ENCODE data around the gene RIOK2. TPM values are rescaled to one million over a fixed set of nuclear protein-coding genes. Genes with fewer than 3 reads are reported as not detected.

Gene RIOK2
- total RNA-seq = 12.5 and 16.3 TPM in 2 replicates

DNA sequence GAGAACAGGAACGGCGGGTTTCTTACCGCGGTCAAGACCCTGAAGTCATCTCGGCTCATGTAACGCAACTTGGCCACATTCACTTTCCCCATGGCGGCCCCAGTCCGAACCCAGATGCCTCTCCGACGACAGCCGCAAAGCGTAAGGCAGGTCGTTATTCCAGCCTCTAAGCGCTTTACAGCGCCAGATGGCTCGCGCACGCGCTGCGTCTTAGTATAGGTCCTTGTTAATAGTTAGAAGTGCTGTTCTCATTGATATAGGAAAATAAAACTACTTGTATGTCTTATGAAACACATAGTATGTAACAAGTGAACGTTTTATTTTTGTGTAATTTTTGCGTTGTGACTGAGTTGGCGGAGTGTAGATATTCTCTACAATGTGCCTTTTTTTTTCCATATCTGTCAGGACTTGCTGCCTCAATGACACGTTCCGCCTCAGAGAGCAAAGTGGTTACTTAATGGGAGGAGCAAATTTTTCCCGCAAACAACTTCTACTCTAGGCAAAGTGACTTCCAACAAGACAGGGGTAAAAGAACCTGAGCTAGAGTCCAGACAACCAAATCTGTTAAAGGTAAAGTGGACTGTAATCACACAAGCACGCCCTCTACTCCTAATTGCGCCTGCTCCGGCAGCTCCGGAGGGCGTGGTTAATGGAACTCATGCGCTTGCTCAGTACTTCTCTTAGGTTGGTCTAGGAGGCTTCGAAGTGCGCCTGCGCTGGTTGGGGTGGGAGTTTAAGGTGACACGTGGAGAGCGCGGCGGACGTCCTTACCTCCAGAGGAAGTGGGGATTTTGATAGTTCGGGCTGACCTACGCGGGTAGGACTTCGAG is at the start of gene RIOK2:
Gene RIOK2, minus strand, starts transcription at position 148 of the 830 bp plus-strand sequence. Its CDS starts 56 bp downstream, at position 92.

DNA sequence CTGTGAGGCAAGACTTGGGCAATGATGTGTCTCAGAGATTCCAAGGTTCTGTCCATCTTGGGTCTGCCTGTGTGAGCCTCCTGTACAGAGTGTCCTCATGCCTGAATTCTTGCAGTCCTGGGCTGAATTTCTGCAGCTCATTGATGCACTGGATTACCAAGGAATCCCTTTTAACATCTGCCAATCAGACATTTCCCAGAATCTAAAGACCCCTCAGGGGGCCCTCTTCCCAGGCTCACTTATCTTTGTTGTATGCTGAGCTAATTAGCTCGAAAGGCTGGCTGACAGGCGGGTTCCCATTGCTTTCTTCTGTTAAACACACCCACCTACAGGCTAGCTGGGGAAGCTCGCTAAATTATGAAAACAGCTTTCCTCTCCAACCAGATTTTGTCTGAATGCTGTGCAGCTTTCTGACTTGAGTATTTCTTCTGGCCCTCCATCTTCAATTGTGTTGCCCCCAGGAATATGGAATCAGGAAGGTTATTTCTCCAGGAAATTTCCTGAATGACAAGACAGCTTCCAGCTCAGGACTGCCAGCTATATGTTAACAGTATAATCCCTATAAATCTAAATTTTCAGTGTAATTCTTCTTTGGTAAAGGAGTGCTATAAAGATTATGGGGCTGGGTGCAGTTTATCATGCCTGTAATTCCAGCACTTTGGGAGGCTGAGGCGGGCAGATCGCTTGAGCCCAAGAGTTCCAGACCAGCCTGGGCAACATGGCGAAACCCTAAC is 40.4 kb downstream of the RIOK2 start, which contains the start of gene LIX1:
Gene LIX1, minus strand, starts transcription at position 91 of the 734 bp plus-strand sequence. Its CDS starts 35 bp downstream, at position 56.

Other genes with a start within 250 kb of the RIOK2 start
- 6.1 and 7.2 TPM in 2 replicates for gene LNPEP, start 247.2 kb downstream of the RIOK2 start, total RNA-seq
- gene LIX1, start 40.6 kb downstream of the RIOK2 start, total RNA-seq = not detected in 2 replicates

Data from bronchus fibroblast of lung (primary cell).